Measurements from ENCODE around the gene PAX7. TPM values are rescaled to one million over a fixed set of nuclear protein-coding genes. Genes with fewer than 3 reads are reported as not detected.

Gene PAX7
- total and polyA plus RNA-seq, 2 of the 4 experiments (the other 2 are of a cell fraction): not detected

GRCh38 chr1:18651713-18652112 is 21.1 kb downstream of the PAX7 start:
- H3K4me1 ChIP-seq (ENCODE audit: control insufficient read depth, insufficient read depth, low read length): no peaks in the 10 kb centered on the region
- H3K56ac ChIP-seq (ENCODE audit: extremely low read depth, insufficient read depth, low read length): no peak overlapping the region
- no peaks in the 10 kb centered on the region for H3K9me3 ChIP-seq (ENCODE audit: control insufficient read depth, insufficient read depth, low read length)
- H3K23ac ChIP-seq (ENCODE audit: low read depth, low read length): no peak overlapping the region
- TF ChIP-seq ELK1 (IDR thresholded peaks at IDR 0.05; ENCODE audit: borderline replicate concordance, low read depth, low read length): no peak
- TF ChIP-seq RAD21 (IDR thresholded peaks at IDR 0.05; ENCODE audit: low read length): no peak
- TF ChIP-seq CHD1 (IDR thresholded peaks at IDR 0.05; ENCODE audit: low read depth, low read length): no peak
- TF ChIP-seq RFX5 (IDR thresholded peaks at IDR 0.05; ENCODE audit: low read depth, low read length): no peak
- TF ChIP-seq SMC3 (IDR thresholded peaks at IDR 0.05; ENCODE audit: low read depth, low read length): no peak
- no peak overlapping the region for H2AK9ac ChIP-seq (replicated peaks; ENCODE audit: low read depth, low read length, poor library complexity)
- in situ Hi-C loops (cut with MboI; ENCODE audit: low sequenced_read_pairs) (no loop called here), intact Hi-C loops (cut with micrococcal nuclease) (no loop called here), dilution Hi-C loops (cut with HindIII; ENCODE audit: low sequenced_read_pairs, unreplicated experiment) (no loop called here)
- ATAC-seq (ENCODE audit: low read depth): no peak
- H4K91ac ChIP-seq (ENCODE audit: insufficient read depth, low read depth, low read length): no peak overlapping the region
- H2BK120ac ChIP-seq (ENCODE audit: low read depth, low read length): no peak overlapping the region
- no peaks in the 10 kb centered on the region for H3K79me1 ChIP-seq (ENCODE audit: low read depth in 1 of 2, low read length in 2 of 2)
- H3K36me3 ChIP-seq (ENCODE audit: control insufficient read depth, insufficient read depth, low read length): no peaks in the 10 kb centered on the region
- no peak overlapping the region for H2BK20ac ChIP-seq (ENCODE audit: low read depth, low read length)
- H3K9me1 ChIP-seq (ENCODE audit: insufficient read depth, low read length): no peaks in the 10 kb centered on the region
- no peak overlapping the region for H3K18ac ChIP-seq (ENCODE audit: low read depth, low read length)
- H4K20me1 ChIP-seq (ENCODE audit: insufficient read depth, low read length): no peaks in the 10 kb centered on the region
- no TSS peak for BruUV-seq (replicated peaks)
- no peak overlapping the region for H2AK5ac ChIP-seq (ENCODE audit: low read depth, low read length)
- no peak overlapping the region for H3K4ac ChIP-seq (ENCODE audit: low read depth, low read length)
- H2AFZ ChIP-seq (replicated peaks; ENCODE audit: low read length, poor library complexity): no peak overlapping the region
- H4K8ac ChIP-seq (ENCODE audit: low read depth in 2 of 2, low read length in 2 of 2): no peak overlapping the region
- POLR2A ChIA-PET (ENCODE audit: unreplicated experiment): no interaction called here
- H3K4me2 ChIP-seq (ENCODE audit: low read depth, low read length): no peak overlapping the region
- H2BK15ac ChIP-seq (ENCODE audit: low read depth, low read length): no peak overlapping the region
- H3K14ac ChIP-seq (replicated peaks; ENCODE audit: low read depth, low read length): no peak overlapping the region
- DNase-seq: no peak
- peaks cover 53% of the 10 kb centered on the region for H3K27me3 ChIP-seq (ENCODE audit: control insufficient read depth, insufficient read depth, low read length)
- no peak overlapping the region for H3K9ac ChIP-seq (ENCODE audit: low read depth, low read length)
- H3K4me3 ChIP-seq (ENCODE audit: insufficient read depth, low read depth, low read length): no peak overlapping the region
- 0% methylated on average over 1 of the region's 8 CpGs; no CpG with 5 or more reads in 1 of the 2 experiments for WGBS, 2 experiments (ENCODE audit: extremely low coverage in 2 of 2, insufficient read length in 1 of 2)
- H4K5ac ChIP-seq (ENCODE audit: low read depth, low read length): no peak overlapping the region
- H2BK5ac ChIP-seq (ENCODE audit: low read depth, low read length, poor library complexity, severe bottlenecking): no peak overlapping the region
- CTCF ChIA-PET: no interaction called here
- no peak overlapping the region for H3K27ac ChIP-seq (ENCODE audit: insufficient read depth, low read length)

Data from IMR-90 (cell line).